ENCODE results near the gene TSPAN9. TPM values are rescaled to one million over a fixed set of nuclear protein-coding genes. Genes with fewer than 3 reads are reported as not detected.

TSPAN9 gene
- polyA plus RNA-seq, 1 donor (not counting 4 experiments of a cell fraction or from before 2014, with no cell fraction given): 27.5 TPM

- peaks cover 32% of the 10 kb centered on the region for H3K4me1 ChIP-seq (ENCODE audit: control insufficient read depth, extremely low read depth, insufficient read depth, low read length)
- no peak overlapping the region for H2AFZ ChIP-seq (ENCODE audit: control insufficient read depth, low read length)
- H3K4me2 ChIP-seq (ENCODE audit: control insufficient read depth, extremely low read depth, insufficient read depth, low read depth, low read length): no peak overlapping the region
- H3K9ac ChIP-seq (ENCODE audit: control insufficient read depth, extremely low read depth, insufficient read depth, low read length): no peak overlapping the region
- TF ChIP-seq EZH2 (IDR thresholded peaks at IDR 0.05; ENCODE audit: low read length) (no peak), CTCF (optimal IDR thresholded peaks at IDR 0.05 in 1 of 3, IDR thresholded peaks at IDR 0.05 in 1 of 3, conservative IDR thresholded peaks at IDR 0.05 in 1 of 3; ENCODE audit: extremely low read depth in 1 of 3, insufficient read depth in 2 of 3, low read length in 3 of 3) (no peak)
- peaks cover 19% of the 10 kb centered on the region for H4K20me1 ChIP-seq (ENCODE audit: control insufficient read depth, extremely low read depth, insufficient read depth, low read length)
- no peaks in the 10 kb centered on the region for H3K79me2 ChIP-seq (ENCODE audit: control insufficient read depth, insufficient read depth, low read length)
- FAIRE-seq: no peak
- dilution Hi-C loops (cut with MboI; ENCODE audit: extremely low pct_ligation_motif_present, low sequenced_read_pairs): no loop called here
- no peaks in the 10 kb centered on the region for H3K9me3 ChIP-seq (ENCODE audit: control insufficient read depth, low read depth, low read length)
- peaks cover 4% of the 10 kb centered on the region for H3K27me3 ChIP-seq (ENCODE audit: control insufficient read depth, extremely low read depth, insufficient read depth, low read length)
- peaks cover 2% of the 10 kb centered on the region for H3K9me1 ChIP-seq (ENCODE audit: control insufficient read depth, extremely low read depth, insufficient read depth, low read length)
- peaks cover 0 to 5% of the 10 kb centered on the region in 2 experiments for H3K36me3 ChIP-seq (ENCODE audit: control insufficient read depth in 2 of 2, extremely low read depth in 1 of 2, insufficient read depth in 2 of 2, low read length in 2 of 2)
- H3K27ac ChIP-seq (ENCODE audit: control insufficient read depth, insufficient read depth, low read length): no peak overlapping the region
- no peak for DNase-seq (ENCODE audit: low read depth, low spot score)
- no peak overlapping the region for H3K4me3 ChIP-seq (ENCODE audit: control insufficient read depth in 2 of 3, extremely low read depth in 1 of 3, insufficient read depth in 2 of 3, low read depth in 1 of 3, low read length in 3 of 3)
Observed at GRCh38 chr12:3202096-3202495, 124.9 kb downstream of the TSPAN9 start.

- Histone ChIP-seq H3K36me3 (ENCODE audit: control insufficient read depth in 2 of 2, extremely low read depth in 1 of 2, insufficient read depth in 2 of 2, low read length in 2 of 2) (peaks cover 0 to 5% of the 10 kb centered on the region in 2 experiments), H3K4me2 (ENCODE audit: control insufficient read depth, extremely low read depth, insufficient read depth, low read depth, low read length) (peak overlapping the region; percentile 35), H4K20me1 (ENCODE audit: control insufficient read depth, extremely low read depth, insufficient read depth, low read length) (peaks cover 19% of the 10 kb centered on the region), H3K4me3 (ENCODE audit: control insufficient read depth in 2 of 3, extremely low read depth in 1 of 3, insufficient read depth in 2 of 3, low read depth in 1 of 3, low read length in 3 of 3) (no peak overlapping the region), H3K27me3 (ENCODE audit: control insufficient read depth, extremely low read depth, insufficient read depth, low read length) (peaks cover 4% of the 10 kb centered on the region), H3K79me2 (ENCODE audit: control insufficient read depth, insufficient read depth, low read length) (no peaks in the 10 kb centered on the region), H3K9me1 (ENCODE audit: control insufficient read depth, extremely low read depth, insufficient read depth, low read length) (peaks cover 2% of the 10 kb centered on the region), H3K4me1 (ENCODE audit: control insufficient read depth, extremely low read depth, insufficient read depth, low read length) (peaks cover 32% of the 10 kb centered on the region), H2AFZ (ENCODE audit: control insufficient read depth, low read length) (no peak overlapping the region), H3K27ac (ENCODE audit: control insufficient read depth, insufficient read depth, low read length) (no peak overlapping the region), H3K9ac (ENCODE audit: control insufficient read depth, extremely low read depth, insufficient read depth, low read length) (no peak overlapping the region), H3K9me3 (ENCODE audit: control insufficient read depth, low read depth, low read length) (no peaks in the 10 kb centered on the region)
- FAIRE-seq (peak; percentile 81), DNase-seq (ENCODE audit: low read depth, low spot score) (no peak)
- dilution Hi-C loops (cut with MboI; ENCODE audit: extremely low pct_ligation_motif_present, low sequenced_read_pairs): no loop called here
- no peak for TF ChIP-seq EZH2 (IDR thresholded peaks at IDR 0.05; ENCODE audit: low read length)
- peak; percentile 95 to 96 (median 95) for TF ChIP-seq CTCF (optimal IDR thresholded peaks at IDR 0.05 in 1 of 3, IDR thresholded peaks at IDR 0.05 in 1 of 3, conservative IDR thresholded peaks at IDR 0.05 in 1 of 3; ENCODE audit: extremely low read depth in 1 of 3, insufficient read depth in 2 of 3, low read length in 3 of 3)
Observed at GRCh38 chr12:3202734-3203446, 125.7 kb downstream of the TSPAN9 start.
